Duodenal mucosa (tissue), 2 donors: ENCODE measurements around the gene BBS12.
"Not testable (repeated sequence)": the region's sequence is repeated elsewhere in the genome, so short reads cannot be mapped to it uniquely, and the experiment has no call there.

Source experiments
- H3K27ac ChIP-seq: one replicate; pipeline ENCODE4 v1.7.0; 2013; ENCODE audit warnings: low read depth, low read length
- H3K27me3 ChIP-seq, 2 donors: one replicate each; pipeline ENCODE4 v1.7.0; 2013; ENCODE audit warnings: low read length in 2 of 2, control low read depth in 1 of 2; ENCODE audit not compliant: insufficient read depth in 2 of 2, control insufficient read depth in 1 of 2
- H3K36me3 ChIP-seq, 2 donors: one replicate each; pipeline ENCODE4 v1.7.0; 2013; ENCODE audit warnings: low read length in 2 of 2, control low read depth in 1 of 2; ENCODE audit not compliant: insufficient read depth in 2 of 2, control insufficient read depth in 1 of 2
- H3K4me1 ChIP-seq, 2 donors: one replicate each; pipeline ENCODE4 v1.7.0; 2013; ENCODE audit warnings: low read length in 2 of 2, control low read depth in 1 of 2; ENCODE audit not compliant: insufficient read depth in 2 of 2, control insufficient read depth in 1 of 2
- H3K4me3 ChIP-seq, 2 donors: one replicate each; pipeline ENCODE4 v1.7.0; 2013; ENCODE audit warnings: low read length in 2 of 2, low read depth in 1 of 2
- H3K9ac ChIP-seq, 2 donors: one replicate each; pipeline ENCODE4 v1.7.0; 2013; ENCODE audit warnings: low read length in 2 of 2, low read depth in 1 of 2
- H3K9me3 ChIP-seq, 2 donors: one replicate each; pipeline ENCODE4 v1.7.0; 2013; ENCODE audit warnings: low read length in 2 of 2, control low read depth in 1 of 2; ENCODE audit not compliant: control insufficient read depth in 1 of 2

The BBS12 gene

DNA sequence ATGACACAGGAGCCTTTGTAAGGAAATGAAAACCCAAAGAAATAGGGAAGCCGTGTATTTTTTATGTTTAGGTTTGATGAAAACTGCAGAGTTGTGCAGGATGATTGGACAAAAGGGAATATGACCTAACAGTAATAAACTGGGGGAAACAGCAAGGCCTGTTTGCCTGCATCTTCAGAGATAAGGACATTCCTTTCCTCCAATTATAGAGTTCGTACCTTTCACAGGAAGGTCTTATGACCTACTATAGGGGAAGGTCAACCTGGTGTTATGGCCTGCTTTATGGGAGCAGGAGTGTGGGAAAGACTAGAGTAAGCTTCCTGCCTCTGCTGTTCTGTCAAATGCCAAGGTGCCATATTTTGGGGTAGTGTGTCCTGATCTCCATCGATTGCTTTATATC is 42.5 kb downstream of the BBS12 start:
- no peaks in the 10 kb centered on the region for H3K36me3 ChIP-seq
- no peaks in the 10 kb centered on the region for H3K9me3 ChIP-seq
- no peak overlapping the region for H3K9ac ChIP-seq
- H3K4me1 ChIP-seq = no peaks in the 10 kb centered on the region
- no peaks in the 10 kb centered on the region for H3K27me3 ChIP-seq
- H3K4me3 ChIP-seq = no peak overlapping the region
- no peak overlapping the region for H3K27ac ChIP-seq

DNA sequence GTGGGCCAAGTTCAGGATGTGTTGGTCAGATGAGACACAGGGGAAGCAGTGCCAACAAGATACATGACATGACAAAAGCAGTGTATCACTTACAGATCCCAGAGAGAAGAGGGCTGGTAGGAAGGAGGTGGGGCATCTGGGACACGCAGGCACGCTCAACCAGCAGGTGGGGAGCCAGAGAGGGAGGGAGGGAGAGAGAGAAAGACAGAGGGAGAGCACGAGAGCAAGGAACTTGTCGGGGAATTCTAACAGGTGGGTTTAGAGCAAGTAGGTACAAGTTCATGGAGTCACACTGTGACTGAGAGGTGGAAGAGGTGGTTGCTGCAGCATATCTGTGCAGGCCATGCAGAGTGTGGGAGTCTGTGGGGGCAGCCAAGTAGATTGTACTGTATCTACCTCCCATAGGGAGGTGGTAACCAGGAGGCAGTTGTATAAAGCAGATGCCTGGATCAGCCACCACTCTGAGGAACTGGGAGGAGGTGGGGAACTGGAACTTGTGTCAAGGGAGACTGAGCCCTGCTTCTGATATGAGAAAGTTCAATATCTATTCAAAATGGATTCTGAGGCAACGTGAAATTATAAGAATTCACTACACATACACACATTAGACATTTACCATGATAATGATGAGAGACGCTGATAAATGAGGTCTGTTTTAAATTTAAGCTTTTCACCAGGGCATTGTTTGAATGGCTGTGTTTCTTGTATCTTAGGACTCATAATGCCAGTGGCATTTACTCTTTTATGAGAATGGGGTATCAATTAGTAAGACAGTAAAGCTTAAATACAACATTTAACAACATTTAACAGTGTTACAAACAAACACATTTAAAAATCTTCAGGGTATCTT is 43.7 kb downstream of the BBS12 start:
- no peaks in the 10 kb centered on the region for H3K27me3 ChIP-seq
- H3K9ac ChIP-seq = no peak overlapping the region
- no peaks in the 10 kb centered on the region for H3K4me1 ChIP-seq
- no peaks in the 10 kb centered on the region for H3K9me3 ChIP-seq
- no peaks in the 10 kb centered on the region for H3K36me3 ChIP-seq
- no peak overlapping the region for H3K27ac ChIP-seq
- no peak overlapping the region for H3K4me3 ChIP-seq

DNA sequence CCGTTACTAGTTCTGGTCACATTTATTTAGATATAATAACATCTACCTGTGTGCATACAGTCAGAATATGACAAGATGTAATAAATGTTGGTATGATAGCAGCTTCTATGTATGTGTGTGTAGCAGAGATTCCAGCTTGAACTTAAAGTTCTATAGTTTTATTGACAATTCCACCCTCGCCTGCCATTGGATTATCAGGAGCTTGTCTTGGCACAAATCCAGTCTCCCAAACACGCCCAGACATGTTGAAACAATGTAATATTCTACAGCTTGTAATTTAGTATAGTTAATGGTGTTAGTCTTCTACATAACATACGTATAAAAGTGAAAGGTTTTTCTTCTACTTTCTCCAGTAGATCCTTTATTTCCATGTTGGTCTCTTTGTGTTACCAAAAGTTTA is 44.4 kb downstream of the BBS12 start:
- Histone ChIP-seq H3K27ac (no peak overlapping the region), H3K4me3 (no peak overlapping the region), H3K27me3 (peaks cover 0 to 3% of the 10 kb centered on the region in 2 donors), H3K9ac (no peak overlapping the region), H3K9me3 (no peaks in the 10 kb centered on the region), H3K36me3 (no peaks in the 10 kb centered on the region), H3K4me1 (no peaks in the 10 kb centered on the region)

DNA sequence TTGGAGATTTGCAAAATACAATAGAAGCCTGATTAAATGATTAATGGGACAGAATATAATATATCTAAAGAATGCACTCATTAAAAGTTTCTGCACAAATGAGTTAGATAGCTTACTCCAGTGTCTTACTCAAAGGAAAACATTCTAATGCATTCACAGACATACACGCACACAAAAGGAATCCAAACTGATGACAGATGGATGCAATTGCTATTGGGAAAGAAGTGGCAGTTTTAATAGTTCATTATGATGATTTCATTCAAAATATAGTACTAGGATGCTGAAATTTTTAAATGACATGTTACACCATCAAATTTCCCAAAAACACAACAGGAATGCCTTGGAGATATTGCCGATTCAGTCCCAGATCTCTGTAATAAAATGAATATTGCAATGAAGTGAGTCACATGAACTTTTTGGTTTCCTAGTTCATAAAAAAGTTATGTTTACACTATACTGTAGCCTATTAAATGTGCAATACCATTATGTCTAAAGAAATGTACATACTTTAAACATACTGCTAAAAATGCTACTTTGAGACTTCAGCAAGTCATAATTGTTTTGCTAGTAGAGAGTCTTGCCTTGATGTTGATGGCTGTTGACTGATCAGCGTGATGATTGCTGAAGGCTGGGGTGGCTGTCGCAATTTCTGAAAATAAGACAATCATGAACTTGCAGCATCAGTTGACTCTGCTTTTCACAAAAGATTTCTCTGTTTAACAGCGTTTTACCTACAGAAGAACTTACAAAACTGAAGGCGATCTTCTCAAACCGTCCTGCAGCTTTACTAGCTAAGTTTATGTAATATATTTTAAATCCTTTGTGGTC is 45.6 kb downstream of the BBS12 start:
- Histone ChIP-seq H3K4me1 (no peaks in the 10 kb centered on the region), H3K4me3 (no peak overlapping the region), H3K9me3 (no peaks in the 10 kb centered on the region), H3K9ac (no peak overlapping the region), H3K27me3 (peaks cover 0 to 3% of the 10 kb centered on the region in 2 donors), H3K27ac (no peak overlapping the region), H3K36me3 (no peaks in the 10 kb centered on the region)

DNA sequence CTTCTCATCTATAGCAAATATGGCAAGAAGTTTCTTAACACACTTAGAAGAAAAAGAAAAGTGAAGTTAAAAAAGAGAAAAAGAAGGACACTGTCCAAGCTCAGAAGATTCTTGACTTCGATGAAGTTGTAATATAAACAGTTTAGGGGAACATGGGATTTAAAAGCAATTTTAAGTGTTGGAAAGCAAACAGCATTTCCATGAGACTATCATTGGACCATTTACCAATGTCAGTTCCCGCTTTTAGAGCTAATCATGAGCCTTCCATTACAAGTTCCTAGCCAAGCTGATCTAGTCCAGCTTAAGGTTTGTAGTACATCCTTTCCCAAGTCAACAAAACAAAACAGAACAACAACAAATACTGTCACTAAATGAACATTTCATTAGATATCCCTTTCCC is 49.0 kb downstream of the BBS12 start:
- Histone ChIP-seq H3K4me1 (no peaks in the 10 kb centered on the region), H3K27me3 (peaks cover 0 to 3% of the 10 kb centered on the region in 2 donors), H3K27ac (no peak overlapping the region), H3K36me3 (no peaks in the 10 kb centered on the region), H3K9ac (no peak overlapping the region), H3K4me3 (no peak overlapping the region), H3K9me3 (no peaks in the 10 kb centered on the region)

DNA sequence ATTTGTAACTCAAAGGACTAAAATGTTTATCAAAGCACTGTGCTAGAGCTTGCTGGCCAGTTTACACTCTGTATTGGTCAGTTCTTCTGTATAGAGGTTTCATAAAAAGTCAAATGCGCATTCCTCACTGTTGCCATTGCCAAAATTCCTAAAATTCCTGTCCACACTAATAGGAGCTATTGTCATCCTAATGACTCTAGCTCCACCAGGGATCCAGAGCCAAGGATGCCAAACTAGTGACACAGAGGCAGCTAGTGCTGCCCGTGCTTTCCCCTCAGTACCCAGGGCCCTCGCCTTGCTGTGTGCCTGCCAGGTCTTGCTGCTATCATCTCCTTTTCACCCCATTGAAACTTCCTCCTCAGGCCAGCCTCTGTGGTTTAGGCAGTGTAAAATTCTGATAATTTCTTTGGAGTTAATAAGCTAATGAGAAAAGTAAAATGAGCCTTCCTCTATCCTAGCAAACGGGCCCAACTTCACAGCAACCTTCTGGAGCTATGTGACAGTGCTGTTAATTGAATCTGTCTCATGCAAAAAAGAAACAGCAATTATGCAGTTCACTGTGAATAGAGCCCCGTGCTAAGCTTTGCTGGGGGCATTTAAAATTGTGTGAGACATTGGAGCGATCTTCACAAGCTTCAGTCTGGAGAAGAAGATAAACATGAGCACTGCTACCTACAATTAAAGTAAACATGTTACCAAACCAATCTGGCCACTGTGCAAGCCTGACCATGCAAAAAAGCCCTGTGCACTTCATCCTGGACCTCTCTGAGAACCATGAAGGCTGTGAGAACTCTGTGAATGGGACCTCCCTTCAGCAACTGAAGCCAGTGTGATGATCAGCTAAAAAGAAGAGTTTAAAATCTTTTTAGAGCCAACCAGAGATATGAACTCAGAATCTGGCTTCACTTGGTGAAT is 51.1 kb downstream of the BBS12 start:
- Histone ChIP-seq H3K27me3 (peaks cover 0 to 3% of the 10 kb centered on the region in 2 donors), H3K9me3 (no peaks in the 10 kb centered on the region), H3K9ac (no peak overlapping the region), H3K4me3 (no peak overlapping the region), H3K36me3 (no peaks in the 10 kb centered on the region), H3K4me1 (no peaks in the 10 kb centered on the region), H3K27ac (no peak overlapping the region)

DNA sequence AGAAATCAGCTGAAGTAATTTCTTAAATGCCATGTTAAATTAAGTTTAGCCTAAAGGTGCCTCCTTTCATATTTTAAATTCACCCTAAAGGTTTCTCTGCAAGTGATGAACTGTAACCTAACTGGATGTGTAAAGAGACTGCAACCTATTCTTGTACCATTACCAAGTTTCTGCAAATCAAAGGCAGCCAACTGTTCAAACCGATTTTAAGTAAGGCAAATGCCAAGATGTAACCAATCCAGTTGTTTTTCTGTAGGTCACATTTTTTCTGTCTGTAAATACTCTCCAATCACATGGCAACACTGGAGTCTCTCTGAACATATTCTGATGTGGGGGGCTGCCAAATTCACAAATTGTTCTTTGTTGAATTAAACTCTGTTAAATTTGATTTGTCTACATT is 51.8 kb downstream of the BBS12 start:
- no peaks in the 10 kb centered on the region for H3K36me3 ChIP-seq
- no peaks in the 10 kb centered on the region for H3K9me3 ChIP-seq
- no peak overlapping the region for H3K27ac ChIP-seq
- no peak overlapping the region for H3K9ac ChIP-seq
- H3K4me1 ChIP-seq = no peaks in the 10 kb centered on the region
- H3K27me3 ChIP-seq = peaks cover 0 to 3% of the 10 kb centered on the region in 2 donors
- no peak overlapping the region for H3K4me3 ChIP-seq

DNA sequence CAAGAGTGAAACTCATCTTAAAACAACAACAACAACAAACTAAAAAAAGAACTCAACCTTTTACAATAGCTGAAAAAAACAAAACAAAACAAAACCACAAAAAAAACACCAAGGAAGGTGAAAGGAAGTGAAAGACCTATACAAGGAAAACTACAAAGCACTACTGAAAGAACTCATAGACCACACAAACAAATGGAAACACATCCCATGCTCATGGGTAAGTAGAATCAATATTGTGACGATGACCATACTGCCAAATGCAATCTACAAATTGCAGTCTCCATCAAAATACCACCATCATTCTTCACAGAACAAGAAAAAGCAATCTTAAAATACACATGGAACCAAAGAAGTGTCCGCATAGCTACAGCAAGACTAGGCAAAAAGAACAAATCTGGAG is 52.6 kb downstream of the BBS12 start:
- peaks cover 0 to 3% of the 10 kb centered on the region in 2 donors for H3K27me3 ChIP-seq
- H3K9me3 ChIP-seq = no peaks in the 10 kb centered on the region
- no peaks in the 10 kb centered on the region for H3K4me1 ChIP-seq
- no peaks in the 10 kb centered on the region for H3K36me3 ChIP-seq
- H3K9ac ChIP-seq = no peak overlapping the region
- H3K4me3 ChIP-seq = no peak overlapping the region
- no peak overlapping the region for H3K27ac ChIP-seq

DNA sequence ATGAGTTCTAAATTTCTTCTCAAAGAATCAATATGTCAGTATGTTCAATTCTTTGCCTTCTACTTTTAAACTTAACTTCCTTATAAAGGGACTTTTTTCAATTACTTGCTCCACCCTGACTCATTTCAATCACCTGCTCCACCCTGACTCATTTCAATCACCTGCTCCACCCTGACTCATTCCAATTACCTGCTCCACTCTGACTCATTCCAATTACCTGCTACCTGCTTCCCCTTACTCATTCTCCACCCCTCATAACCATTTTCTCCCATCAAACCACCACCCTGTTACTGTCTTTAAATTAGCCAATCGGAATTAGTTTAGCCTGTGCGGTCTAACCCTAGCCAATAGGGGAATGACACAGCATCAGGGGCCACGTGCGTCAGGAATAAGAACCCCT is 53.8 kb downstream of the BBS12 start:
- H3K27me3 ChIP-seq, H3K4me1 ChIP-seq, H3K9ac ChIP-seq, H3K9me3 ChIP-seq, H3K4me3 ChIP-seq, H3K36me3 ChIP-seq, H3K27ac ChIP-seq: not testable (repeated sequence)
